K562 (cell line): Measurements from ENCODE around the gene ZEB2. TPM values are rescaled to one million over a fixed set of nuclear protein-coding genes. Genes with fewer than 3 reads are reported as not detected.
"Not testable (repeated sequence)": the region's sequence is repeated elsewhere in the genome, so short reads cannot be mapped to it uniquely, and the experiment has no call there.

Experiments
- ATAC-seq: fragments of 200-7000 bp; cut with Tn5 transposase; 3 replicates; pipeline ENCODE4 v1.9.1; 2020; ENCODE audit warnings: moderate library complexity
- BruUV-seq: library from RNA; stranded (reverse); fragments of 400-500 nt; replicated peaks from 2 replicates; lab custom pipeline; 2021; lab: Mats Ljungman, UMichigan
- CTCF ChIA-PET: fragments of 300-600 bp; formaldehyde crosslinking; extraction: SDS; loops from one replicate; lab custom pipeline; 2021; ENCODE audit warnings: low intra/inter-chr PET ratio; lab: Yijun Ruan, JAX
- POLR2A ChIA-PET: fragments of 300-600, 350-650 bp; sonication (Branson Sonifier 250); formaldehyde crosslinking; extraction: SDS; loops from one replicate; lab custom pipeline; 2021; ENCODE audit warnings: antibody characterized with exemption, inconsistent platforms; lab: Yijun Ruan, JAX
- DNase-seq, 4 experiments: peaks; one replicate each; pipeline versions ENCODE4 v3.0.0 to v3.0.0-alpha.2; 2011 to 2018; ENCODE audit warnings: low spot score in 3 of 4, mixed read lengths in 3 of 4; ENCODE audit errors: extremely low read depth in 1 of 4
- FAIRE-seq: peaks from 2 replicates; lab custom pipeline; 2011; peaks lifted over from hg19 to GRCh38; lab: Jason Lieb, UNC
- H2AFZ ChIP-seq: 2 replicates; pipeline ENCODE4 v1.6.0; 2011; ENCODE audit warnings: low read depth, low read length, control low read depth, inconsistent platforms
- H3K27ac ChIP-seq: fragments of 200-600 bp; 3 replicates; pipeline ENCODE4 v1.8.0; 2011; ENCODE audit warnings: low read depth, mild to moderate bottlenecking, control low read depth, inconsistent platforms, low read length, moderate library complexity, mixed read lengths; ENCODE audit errors: extremely low read depth
- H3K27me3 ChIP-seq, 2 experiments: fragments of 300-600 bp in 1 of 2; 2 replicates in 1 of 2; 3 replicates in 1 of 2; pipeline versions ENCODE4 v1.6.0 to v1.8.0; 2011; ENCODE audit warnings: inconsistent platforms in 2 of 2, low read length in 2 of 2, mild to moderate bottlenecking in 1 of 2, mixed read lengths in 1 of 2, moderate library complexity in 1 of 2; ENCODE audit not compliant: control insufficient read depth in 2 of 2, insufficient read depth in 2 of 2
- H3K36me3 ChIP-seq: fragments of 300-600 bp; 3 replicates; pipeline ENCODE4 v1.8.0; 2011; ENCODE audit warnings: mild to moderate bottlenecking, low read length, inconsistent platforms; ENCODE audit not compliant: control insufficient read depth, insufficient read depth
- H3K4me1 ChIP-seq, 2 experiments: fragments of 200-600 bp in 1 of 2; replicated peaks in 1 of 2; 2 replicates in 1 of 2; 3 replicates in 1 of 2; pipeline versions ENCODE4 v1.5.1 to v1.8.0; 2011; ENCODE audit warnings: inconsistent platforms in 2 of 2, low read length in 2 of 2, mild to moderate bottlenecking in 1 of 2, mixed read lengths in 1 of 2, moderate library complexity in 1 of 2; ENCODE audit not compliant: control insufficient read depth in 2 of 2, insufficient read depth in 2 of 2
- H3K4me2 ChIP-seq: 2 replicates; pipeline ENCODE4 v1.6.1; 2011; ENCODE audit warnings: low read length, control low read depth, inconsistent platforms, mixed read lengths; ENCODE audit not compliant: insufficient read depth
- H3K4me3 ChIP-seq: fragments of 200-600 bp; sonication (generic), shearing (Covaris generic); 2 replicates; pipeline ENCODE4 v1.5.1; 2016; ENCODE audit warnings: control low read depth, inconsistent platforms
- H3K79me2 ChIP-seq: fragments of 200-600 bp; 3 replicates; pipeline ENCODE4 v1.8.0; 2011; ENCODE audit warnings: low read length, inconsistent platforms; ENCODE audit not compliant: control insufficient read depth, insufficient read depth
- H3K9ac ChIP-seq, 2 experiments: 2 replicates each; pipeline versions ENCODE4 v1.6.0 to v1.6.1; 2011; ENCODE audit warnings: low read depth in 2 of 2, low read length in 2 of 2, control low read depth in 1 of 2, inconsistent platforms in 1 of 2, mild to moderate bottlenecking in 1 of 2, mixed read lengths in 1 of 2; ENCODE audit not compliant: insufficient read depth in 1 of 2
- H3K9me1 ChIP-seq: one replicate; pipeline ENCODE4 v1.6.0; 2011; ENCODE audit warnings: inconsistent platforms, mild to moderate bottlenecking, low read length, moderate library complexity; ENCODE audit not compliant: control insufficient read depth, insufficient read depth
- H3K9me3 ChIP-seq: replicated peaks from 2 replicates; pipeline ENCODE4 v1.5.1; 2011; ENCODE audit warnings: low read depth, low read length, inconsistent platforms; ENCODE audit not compliant: control insufficient read depth, insufficient read depth
- H4K20me1 ChIP-seq: replicated peaks from 2 replicates; pipeline ENCODE4 v1.6.1; 2011; ENCODE audit warnings: low read length, inconsistent platforms, mixed read lengths; ENCODE audit not compliant: control insufficient read depth, insufficient read depth
- ATF4 ChIP-seq: fragments of 450-650 bp; formaldehyde crosslinking; IDR thresholded peaks from 2 replicates; pipeline ENCODE4 v1.4.0; 2022; ENCODE audit warnings: mild to moderate bottlenecking, moderate library complexity
- MTA3 ChIP-seq: fragments of 450-650 bp; formaldehyde crosslinking; IDR thresholded peaks from 2 replicates; pipeline ENCODE4 v1.6.1; 2017; ENCODE audit warnings: mild to moderate bottlenecking, borderline replicate concordance
- U2AF1 ChIP-seq: fragments of 200-400 bp; formaldehyde crosslinking; optimal IDR thresholded peaks from 2 replicates; pipeline ENCODE3; 2017; ENCODE audit warnings: mild to moderate bottlenecking, low read depth, low read length, moderate library complexity
- ZBTB8A ChIP-seq: fragments of 450-650 bp; IDR thresholded peaks from 2 replicates; pipeline ENCODE4 v1.6.1; 2018; ENCODE audit warnings: mild to moderate bottlenecking, moderate library complexity; ENCODE audit not compliant: partially characterized antibody
- ZNF121 ChIP-seq: sonication (generic); formaldehyde crosslinking; conservative IDR thresholded peaks from 2 replicates; pipeline ENCODE4 v1.8.0; 2022; ENCODE audit warnings: missing genetic modification reagents
- ZNF57 ChIP-seq: fragments of 450-650 bp; formaldehyde crosslinking; IDR thresholded peaks from 2 replicates; pipeline ENCODE4 v1.4.0; 2020; ENCODE audit warnings: mild to moderate bottlenecking, moderate library complexity
- WGBS: fragments of 100-300 bp; shearing (Covaris generic); methylation state at CpG from one replicate; pipeline ENCODE4 v1.1.6; 2016; ENCODE audit warnings: low coverage, mixed read lengths; ENCODE audit not compliant: insufficient coverage; ENCODE audit errors: missing lambda C conversion rate; 5-methylcytosine and 5-hydroxymethylcytosine counted together
- in situ Hi-C: fragments of 300-500 bp; cut with MboI; formaldehyde crosslinking; loops from 4 replicates; pipeline ENCODE4 v1.15.0; 2018; ENCODE audit warnings: inconsistent platforms, mixed read lengths
- intact Hi-C: fragments of 100-400 bp; cut with micrococcal nuclease; formaldehyde crosslinking; loops from 2 replicates; pipeline ENCODE4 v1.14.2; 2022
- polyA plus RNA-seq, 8 experiments: library from polyadenylated mRNA; depleted of rRNA in 4 of 8; stranded (reverse) in 5 of 8; unstranded in 3 of 8; fragments of >200 nt; fragmentation: Nextera tagmentation in 2 of 8; fragmentation: Illumina TruSeq in 1 of 8; extraction: Ambion mirVana in 2 of 8; extraction: Trizol in 1 of 8; gene quantifications; 2 replicates each; pipeline versions ENCODE4 v1.2.1 to v1.2.3, GENCODE V29; 2011 to 2014; ENCODE audit warnings: inconsistent platforms in 1 of 8, missing spikeins in 1 of 8
- total RNA-seq, 7 experiments: library from RNA; depleted of rRNA in 6 of 7; stranded (reverse); fragments of >200 nt in 6 of 7; fragmentation: Illumina TruSeq in 2 of 7; extraction: Trizol in 2 of 7; gene quantifications; 2 replicates each; pipeline versions ENCODE4 v1.2.1 to v1.2.3, GENCODE V29; 2011 to 2021; ENCODE audit warnings: low replicate concordance in 1 of 7

The ZEB2 gene
- total and polyA plus RNA-seq, 9 of the 15 experiments (the other 6 are each of a cell fraction or from before 2014, with no cell fraction given) = 15.1 to 113 (median 72.3) TPM

- 77% methylated on average over 5 of the region's 7 CpGs for WGBS
- H3K27me3 ChIP-seq, H3K4me3 ChIP-seq, H3K79me2 ChIP-seq: not testable (repeated sequence)
- peak; percentile 67; the same call in 1 of the 2 replicates for TF ChIP-seq ZNF121 (CRISPR knock-in tag)
- TF ChIP-seq, all 486 proteins: peak for 1; not testable (repeated sequence) for 485
- FAIRE-seq, CTCF ChIA-PET, in situ Hi-C loops, H4K20me1 ChIP-seq, H3K9me1 ChIP-seq, H3K9ac ChIP-seq, BruUV-seq, intact Hi-C loops, H3K36me3 ChIP-seq, H3K9me3 ChIP-seq, POLR2A ChIA-PET, H3K4me2 ChIP-seq, DNase-seq, ATAC-seq: not testable (repeated sequence)
- Histone ChIP-seq H2AFZ (peak overlapping the region; percentile 32; the same call in 1 of the 2 replicates), H3K27ac (peak overlapping the region; percentile 1; the same call in 1 of the 3 replicates), H3K4me1 (peaks cover 0 to 13% of the 10 kb centered on the region in 2 experiments; a peak in 2 of 5 replicates)
These were observed 155.7 kb downstream of the ZEB2 start for GRCh38 chr2:144364247-144364646.

- Histone ChIP-seq H4K20me1 (no peaks in the 10 kb centered on the region), H3K4me3 (no peak overlapping the region), H3K27ac (no peak overlapping the region), H3K9me1 (no peaks in the 10 kb centered on the region), H3K36me3 (no peaks in the 10 kb centered on the region)
- intact Hi-C loops = no loop called here
- no peak for FAIRE-seq
- in situ Hi-C loops = no loop called here
- CTCF ChIA-PET = no interaction called here
- WGBS = 100% methylated on average over 1 of the region's 1 CpG
- TF ChIP-seq ZNF57 (CRISPR knock-in tag) (no peak), ATF4 (no peak), MTA3 (no peak), U2AF1 (no peak), ZBTB8A (no peak)
- TF ChIP-seq, all 486 proteins: peak for 0
- Histone ChIP-seq H3K9me3 (no peaks in the 10 kb centered on the region), H3K4me2 (no peak overlapping the region), H2AFZ (peak overlapping the region; percentile 22; the same call in 1 of the 2 replicates), H3K27me3 (no peaks in the 10 kb centered on the region), H3K79me2 (no peaks in the 10 kb centered on the region), H3K4me1 (peaks cover 0 to 28% of the 10 kb centered on the region in 2 experiments; a peak in 3 of 5 replicates), H3K9ac (no peak overlapping the region)
- no peak for DNase-seq
- ATAC-seq = no peak
- no TSS peak for BruUV-seq
- POLR2A ChIA-PET = interaction anchor here (0.7 to 1.8 kb wide), 2 partner anchors 9 to 68 kb away, joined by 3 to 6 read pairs; no protein-coding TSS in a partner anchor
These were observed 157.5 kb downstream of the ZEB2 start for GRCh38 chr2:144362401-144362800.
